HG03280 (cell line): ENCODE results near the gene CYP24A1.
"Not testable (repeated sequence)": the region's sequence is repeated elsewhere in the genome, so short reads cannot be mapped to it uniquely, and the experiment has no call there.

ENCODE experiments used
- ATAC-seq: cut with Tn5 transposase; IDR thresholded peaks from one replicate; pipeline ENCODE4 v1.9.1; 2021; ENCODE audit warnings: mild to moderate bottlenecking, moderate library complexity; ENCODE audit not compliant: unreplicated experiment

The CYP24A1 gene

GRCh38 chr20:54138427-54138826 is 35.4 kb downstream of the CYP24A1 start:
- ATAC-seq: no peak

- no peak for ATAC-seq
These were observed 36.7 kb downstream of the CYP24A1 start for GRCh38 chr20:54137115-54137514.

GRCh38 chr20:54134445-54135220 is 39.2 kb downstream of the CYP24A1 start:
- ATAC-seq: no peak

GRCh38 chr20:54133434-54134427 is 40.1 kb downstream of the CYP24A1 start:
- no peak for ATAC-seq

- no peak for ATAC-seq
These were observed 41.0 kb downstream of the CYP24A1 start for GRCh38 chr20:54132612-54133433.

- ATAC-seq: no peak
These were observed 41.8 kb downstream of the CYP24A1 start for GRCh38 chr20:54131675-54132611.

GRCh38 chr20:54131125-54131524 is 42.7 kb downstream of the CYP24A1 start:
- ATAC-seq: not testable (repeated sequence)

GRCh38 chr20:54129350-54129749 is 44.4 kb downstream of the CYP24A1 start:
- ATAC-seq: no peak

- ATAC-seq: no peak
These were observed 45.8 kb downstream of the CYP24A1 start for GRCh38 chr20:54127855-54128574.

- ATAC-seq: no peak
These were observed 46.8 kb downstream of the CYP24A1 start for GRCh38 chr20:54126806-54127655.

- ATAC-seq: not testable (repeated sequence)
These were observed 47.5 kb downstream of the CYP24A1 start for GRCh38 chr20:54126328-54126727.

- ATAC-seq: no peak
These were observed 50.1 kb downstream of the CYP24A1 start for GRCh38 chr20:54123587-54124180.

GRCh38 chr20:54122681-54123586 is 50.9 kb downstream of the CYP24A1 start:
- ATAC-seq: no peak

GRCh38 chr20:54122189-54122588 is 51.6 kb downstream of the CYP24A1 start:
- ATAC-seq: no peak

GRCh38 chr20:54119744-54120143 is 54.0 kb downstream of the CYP24A1 start:
- no peak for ATAC-seq

GRCh38 chr20:54118220-54119001 is 55.4 kb downstream of the CYP24A1 start:
- ATAC-seq: no peak
